Kidney (tissue), 14 donors: ENCODE data around the gene SLC50A1. TPM values are rescaled to one million over a fixed set of nuclear protein-coding genes. Genes with fewer than 3 reads are reported as not detected.

Experiments used
- DNase-seq, 5 donors: peaks; one replicate each; pipeline ENCODE4 v3.0.0-alpha.2; 2013 to 2020
- FAIRE-seq: peaks from 2 replicates; lab custom pipeline; 2012; peaks lifted over from hg19 to GRCh38; lab: Jason Lieb, UNC
- H3K27ac ChIP-seq, 2 donors: one replicate each; pipeline ENCODE4 v1.7.0; 2013; ENCODE audit warnings: low read depth in 2 of 2, low read length in 2 of 2, inconsistent platforms in 1 of 2
- H3K27me3 ChIP-seq: one replicate; pipeline ENCODE4 v1.7.1; 2013; ENCODE audit warnings: low read length, inconsistent platforms; ENCODE audit not compliant: control insufficient read depth, insufficient read depth
- H3K36me3 ChIP-seq, 3 donors: one replicate each; pipeline versions ENCODE4 v1.7.0 to v1.7.1; 2013; ENCODE audit warnings: low read length in 3 of 3, control low read depth in 1 of 3, inconsistent platforms in 1 of 3; ENCODE audit not compliant: insufficient read depth in 3 of 3, control insufficient read depth in 2 of 3
- H3K4me1 ChIP-seq, 3 donors: one replicate each; pipeline versions ENCODE4 v1.7.0 to v1.7.1; 2013; ENCODE audit warnings: low read length in 3 of 3, inconsistent platforms in 1 of 3, low read depth in 1 of 3; ENCODE audit not compliant: control insufficient read depth in 2 of 3, insufficient read depth in 2 of 3
- H3K4me3 ChIP-seq, 3 donors: one replicate each; pipeline versions ENCODE4 v1.7.0 to v1.8.1; 2013; ENCODE audit warnings: low read length in 3 of 3, control low read depth in 1 of 3, inconsistent platforms in 1 of 3
- H3K9ac ChIP-seq, 3 donors: one replicate each; pipeline versions ENCODE4 v1.7.0 to v1.7.1; 2013; ENCODE audit warnings: low read length in 3 of 3, control low read depth in 1 of 3, inconsistent platforms in 1 of 3
- H3K9me3 ChIP-seq, 3 donors: one replicate each; pipeline versions ENCODE4 v1.7.0 to v1.7.1; 2013; ENCODE audit warnings: low read length in 3 of 3, control low read depth in 1 of 3, inconsistent platforms in 1 of 3; ENCODE audit not compliant: control insufficient read depth in 2 of 3, insufficient read depth in 1 of 3
- CTCF ChIP-seq: IDR thresholded peaks from 3 replicates; pipeline ENCODE4 v1.5.1; 2012; ENCODE audit warnings: mild to moderate bottlenecking, moderate library complexity, borderline replicate concordance; ENCODE audit not compliant: insufficient read depth; ENCODE audit errors: extremely low read depth
- intact Hi-C: fragments of 100-400 bp; cut with DNase I; formaldehyde crosslinking; loops from one replicate; pipeline ENCODE4 v1.11.1; 2022
- polyA plus RNA-seq: library from polyadenylated mRNA; stranded (reverse); fragments of 350-450 nt; fragmentation: Illumina TruSeq; extraction: RNeasy Lipid Tissue Mini Kit (QIAGEN cat#74804); gene quantifications from one replicate; pipeline ENCODE4 v1.2.3, GENCODE V29; 2014; ENCODE audit warnings: low read depth, low replicate concordance; ENCODE audit not compliant: insufficient read depth
- total RNA-seq: library from RNA; stranded (reverse); fragmentation: NEBNext Ultra II Directional; extraction: Animal tissue kit (Norgen Biotek cat#: 25700); gene quantifications from one replicate; pipeline ENCODE4 v1.2.1, GENCODE V29; 2021
- donor health status: control.
- donor health status: control.
- donor health status: control.
- donor health status: control.
- donor health status: control.
- donor health status: DM: yes; HTN: yes; CAD: no.
- donor health status: Normal renal cell carcinoma (clear cell type).

The SLC50A1 gene
- total and polyA plus RNA-seq, 2 donors from 2014 or later = 34.8 to 61.8 TPM

- Histone ChIP-seq H3K36me3 (peaks cover 4 to 15% (median 10%) of the 10 kb centered on the region in 3 donors), H3K27me3 (no peaks in the 10 kb centered on the region), H3K9me3 (no peaks in the 10 kb centered on the region), H3K27ac (peak overlapping the region; percentile 92), H3K4me1 (peaks cover 0 to 22% (median 11%) of the 10 kb centered on the region in 3 donors), H3K9ac (peak overlapping the region; percentile 55 to 92 (median 86)), H3K4me3 (peak overlapping the region; percentile 82 to 94 (median 93))
- intact Hi-C loops = loop anchor here (10.0 kb wide), 1 partner anchor 53 kb away; no protein-coding TSS in a partner anchor
- FAIRE-seq (no peak), DNase-seq (peak in 1 of 5 donors; percentile 18)
- no peak for TF ChIP-seq CTCF
Measured at GRCh38 chr1:155171836-155172731, 36.4 kb downstream of the SLC50A1 start.

- DNase-seq = peak; percentile 96 to 98 (median 98)
- Histone ChIP-seq H3K27me3 (no peaks in the 10 kb centered on the region), H3K36me3 (peaks cover 4 to 15% (median 10%) of the 10 kb centered on the region in 3 donors), H3K27ac (peak within 1 kb of the TSS; percentile 92), H3K4me1 (peaks cover 0 to 19% (median 10%) of the 10 kb centered on the region in 3 donors), H3K9ac (peak within 1 kb of the TSS; percentile 55 to 92 (median 86)), H3K9me3 (no peaks in the 10 kb centered on the region), H3K4me3 (peak within 1 kb of the TSS; percentile 82 to 94 (median 93))
- peak; percentile 97 for TF ChIP-seq CTCF
- intact Hi-C loops = loop anchor here (10.0 kb wide), 1 partner anchor 52 kb away; no protein-coding TSS in a partner anchor
- no peak for FAIRE-seq
Measured at GRCh38 chr1:155172732-155173477, 37.3 kb downstream of the SLC50A1 start, which contains the start of gene KRTCAP2. Gene KRTCAP2 (minus strand): TSS chr1:155173304. CDS start chr1:155173224, 80 bp downstream.

GRCh38 chr1:155173478-155174323, 38.0 kb downstream of the SLC50A1 start, which contains the start of gene TRIM46:
Gene TRIM46 (plus strand): TSS chr1:155173849. CDS start chr1:155173967, 118 bp downstream.
- Histone ChIP-seq H3K4me1 (peaks cover 0 to 19% (median 10%) of the 10 kb centered on the region in 3 donors), H3K9ac (peak within 1 kb of the TSS; percentile 55 to 92 (median 86)), H3K27me3 (no peaks in the 10 kb centered on the region), H3K4me3 (peak within 1 kb of the TSS; percentile 82 to 94 (median 93)), H3K36me3 (peaks cover 4 to 14% (median 10%) of the 10 kb centered on the region in 3 donors), H3K9me3 (no peaks in the 10 kb centered on the region), H3K27ac (peak within 1 kb of the TSS; percentile 92)
- peak in 4 of 5 donors; percentile 46 to 86 (median 70) for DNase-seq
- TF ChIP-seq CTCF = no peak
- intact Hi-C loops = loop anchor here (10.0 kb wide), 1 partner anchor 51 kb away; no protein-coding TSS in a partner anchor
- FAIRE-seq = no peak
